RWPE2 (cell line): ENCODE measurements around the gene PEX5L.
A peak's percentile ranks its signal among the peaks of the same experiment; 100 is the strongest.

Source experiments
- ATAC-seq: fragments of 200-7000 bp; cut with Tn5 transposase; 3 replicates; pipeline ENCODE4 v1.9.1; 2021; ENCODE audit warnings: low read depth
- DNase-seq: peaks from one replicate; pipeline ENCODE4 v3.0.0-alpha.2; 2020; ENCODE audit warnings: low spot score
- H3K27ac ChIP-seq: fragments of 450-650 bp; 2 replicates; pipeline ENCODE4 v1.5.1; 2017; ENCODE audit warnings: mild to moderate bottlenecking; ENCODE audit not compliant: poor library complexity, severe bottlenecking
- H3K27me3 ChIP-seq: fragments of 250-450 bp; sonication (Bioruptor Pico); 2 replicates; pipeline ENCODE4 v1.5.1; 2021; ENCODE audit warnings: mild to moderate bottlenecking, moderate library complexity; ENCODE audit not compliant: insufficient read depth, poor library complexity, severe bottlenecking
- H3K36me3 ChIP-seq: fragments of 250-450 bp; sonication (Bioruptor Pico); 2 replicates; pipeline ENCODE4 v1.5.1; 2020; ENCODE audit warnings: low read depth, mild to moderate bottlenecking, moderate library complexity
- H3K4me1 ChIP-seq: fragments of 250-450 bp; sonication (Bioruptor Pico); 2 replicates; pipeline ENCODE4 v1.5.1; 2021; ENCODE audit warnings: mild to moderate bottlenecking, moderate library complexity; ENCODE audit not compliant: insufficient read depth, poor library complexity, severe bottlenecking
- H3K4me3 ChIP-seq: fragments of 250-450 bp; sonication (Bioruptor Pico); 2 replicates; pipeline ENCODE4 v1.5.1; 2021; ENCODE audit warnings: mild to moderate bottlenecking, moderate library complexity; ENCODE audit not compliant: severe bottlenecking
- H3K9me3 ChIP-seq: fragments of 250-450 bp; sonication (Bioruptor Pico); 2 replicates; pipeline ENCODE4 v1.5.1; 2021; ENCODE audit warnings: mild to moderate bottlenecking, moderate library complexity; ENCODE audit not compliant: severe bottlenecking
- CTCF ChIP-seq: fragments of 450-650 bp; IDR thresholded peaks from one replicate; pipeline ENCODE4 v1.5.1; 2017; ENCODE audit warnings: mild to moderate bottlenecking, moderate library complexity; ENCODE audit not compliant: poor library complexity, severe bottlenecking

PEX5L gene

GRCh38 chr3:180004542-180004941, 32.2 kb downstream of the PEX5L start:
- Histone ChIP-seq H3K36me3 (no peaks in the 10 kb centered on the region), H3K9me3 (peaks cover 3% of the 10 kb centered on the region), H3K4me3 (no peak overlapping the region), H3K27ac (no peak overlapping the region), H3K4me1 (no peaks in the 10 kb centered on the region), H3K27me3 (no peaks in the 10 kb centered on the region)
- TF ChIP-seq CTCF: no peak
- no peak for ATAC-seq
- DNase-seq: no peak

- TF ChIP-seq CTCF: no peak
- no peaks in the 10 kb centered on the region for H3K4me1 ChIP-seq
- H3K4me3 ChIP-seq: no peak overlapping the region
- H3K36me3 ChIP-seq: no peaks in the 10 kb centered on the region
- no peaks in the 10 kb centered on the region for H3K9me3 ChIP-seq
- no peaks in the 10 kb centered on the region for H3K27me3 ChIP-seq
- no peak overlapping the region for H3K27ac ChIP-seq
- ATAC-seq (no peak), DNase-seq (no peak)
Measured at GRCh38 chr3:180002006-180002405, 34.7 kb downstream of the PEX5L start.

- no peaks in the 10 kb centered on the region for H3K36me3 ChIP-seq
- H3K4me3 ChIP-seq: no peak overlapping the region
- H3K9me3 ChIP-seq: no peaks in the 10 kb centered on the region
- ATAC-seq (no peak), DNase-seq (no peak)
- no peak for TF ChIP-seq CTCF
- no peak overlapping the region for H3K27ac ChIP-seq
- no peaks in the 10 kb centered on the region for H3K4me1 ChIP-seq
- H3K27me3 ChIP-seq: no peaks in the 10 kb centered on the region
Measured at GRCh38 chr3:180000500-180000899, 36.2 kb downstream of the PEX5L start.

GRCh38 chr3:179995406-179995805, 41.3 kb downstream of the PEX5L start:
- Histone ChIP-seq H3K9me3 (no peaks in the 10 kb centered on the region), H3K4me3 (no peak overlapping the region), H3K27me3 (no peaks in the 10 kb centered on the region), H3K36me3 (no peaks in the 10 kb centered on the region), H3K4me1 (no peaks in the 10 kb centered on the region), H3K27ac (no peak overlapping the region)
- TF ChIP-seq CTCF: no peak
- ATAC-seq: no peak
- DNase-seq: no peak

- no peak for DNase-seq
- ATAC-seq: peak; percentile 31; the same call in 1 of the 3 replicates
- Histone ChIP-seq H3K36me3 (no peaks in the 10 kb centered on the region), H3K27me3 (no peaks in the 10 kb centered on the region), H3K4me1 (no peaks in the 10 kb centered on the region), H3K27ac (no peak overlapping the region), H3K9me3 (no peaks in the 10 kb centered on the region), H3K4me3 (no peak overlapping the region)
- TF ChIP-seq CTCF: no peak
Measured at GRCh38 chr3:179991883-179992282, 44.9 kb downstream of the PEX5L start.
